ENCODE measurements around the gene MYPOP. TPM values are rescaled to one million over a fixed set of nuclear protein-coding genes. Genes with fewer than 3 reads are reported as not detected.
A peak's percentile ranks its signal among the peaks of the same experiment; 100 is the strongest.

The MYPOP gene
- total and polyA plus RNA-seq, 9 of the 15 experiments (the other 6 are each of a cell fraction or from before 2014, with no cell fraction given): 0.32 to 7.6 (median 1.6) TPM

- no peak for TF ChIP-seq GTF3C2 (IDR thresholded peaks at IDR 0.05; ENCODE audit: borderline replicate concordance, extremely low read depth, insufficient read length)
- TF ChIP-seq ZKSCAN8 (CRISPR knock-in tag; IDR thresholded peaks at IDR 0.05): no peak
- TF ChIP-seq ZNF395 (CRISPR knock-in tag; IDR thresholded peaks at IDR 0.05): no peak
- no peak for TF ChIP-seq KAT7 (CRISPR knock-in tag; IDR thresholded peaks at IDR 0.05; ENCODE audit: borderline replicate concordance)
- no peak for TF ChIP-seq PTBP1 (IDR thresholded peaks at IDR 0.05; ENCODE audit: low read depth, low read length)
- TF ChIP-seq POLR2A (conservative IDR thresholded peaks at IDR 0.05): no peak
- no peak for TF ChIP-seq PURB (CRISPR knock-in tag; IDR thresholded peaks at IDR 0.05; ENCODE audit: low read depth)
- no peak for TF ChIP-seq ZNF449 (CRISPR knock-in tag; IDR thresholded peaks at IDR 0.05)
- TF ChIP-seq SMARCA5 (IDR thresholded peaks at IDR 0.05): peak; percentile 94
- TF ChIP-seq ZNF780A (CRISPR knock-in tag; IDR thresholded peaks at IDR 0.05): no peak
- no peak for TF ChIP-seq ZNF316 (IDR thresholded peaks at IDR 0.05)
- no peak for TF ChIP-seq BRCA1 (IDR thresholded peaks at IDR 0.05)
- no peak for TF ChIP-seq BRCA1 (CRISPR knock-in tag; IDR thresholded peaks at IDR 0.05)
- no peak for TF ChIP-seq ZNF551 (CRISPR knock-in tag; IDR thresholded peaks at IDR 0.05)
- no peak for TF ChIP-seq ZNF274 (IDR thresholded peaks at IDR 0.05; ENCODE audit: borderline replicate concordance, low read depth, low read length)
- TF ChIP-seq GATA2 (CRISPR knock-in tag; IDR thresholded peaks at IDR 0.05): no peak
- peak; percentile 84 for TF ChIP-seq ZFX (CRISPR knock-in tag; IDR thresholded peaks at IDR 0.05)
- no peak for TF ChIP-seq ZFPM2 (CRISPR knock-in tag; IDR thresholded peaks at IDR 0.05)
- TF ChIP-seq NCOA1 (IDR thresholded peaks at IDR 0.05; ENCODE audit: low read depth): no peak
- no peak; the same call in 1 of the 2 replicates for TF ChIP-seq HLTF (IDR thresholded peaks at IDR 0.05)
- TF ChIP-seq CEBPB (tag; IDR thresholded peaks at IDR 0.05): peak; percentile 99
- peak; percentile 86 for TF ChIP-seq ZNF589 (CRISPR knock-in tag; IDR thresholded peaks at IDR 0.05; ENCODE audit: low read depth)
- TF ChIP-seq KDM5B (IDR thresholded peaks at IDR 0.05; ENCODE audit: insufficient replicate concordance, low read depth, low read length): no peak
- TF ChIP-seq ARID1B (IDR thresholded peaks at IDR 0.05): peak; percentile 75
- no peak for TF ChIP-seq ZBTB2 (IDR thresholded peaks at IDR 0.05)
- TF ChIP-seq ZKSCAN1 (IDR thresholded peaks at IDR 0.05; ENCODE audit: low read depth, low read length): no peak
Measured at GRCh38 chr19:45887200-45887710, 15.2 kb downstream of the MYPOP start (continued).
